ENCODE data around the gene CDH4.

DNA sequence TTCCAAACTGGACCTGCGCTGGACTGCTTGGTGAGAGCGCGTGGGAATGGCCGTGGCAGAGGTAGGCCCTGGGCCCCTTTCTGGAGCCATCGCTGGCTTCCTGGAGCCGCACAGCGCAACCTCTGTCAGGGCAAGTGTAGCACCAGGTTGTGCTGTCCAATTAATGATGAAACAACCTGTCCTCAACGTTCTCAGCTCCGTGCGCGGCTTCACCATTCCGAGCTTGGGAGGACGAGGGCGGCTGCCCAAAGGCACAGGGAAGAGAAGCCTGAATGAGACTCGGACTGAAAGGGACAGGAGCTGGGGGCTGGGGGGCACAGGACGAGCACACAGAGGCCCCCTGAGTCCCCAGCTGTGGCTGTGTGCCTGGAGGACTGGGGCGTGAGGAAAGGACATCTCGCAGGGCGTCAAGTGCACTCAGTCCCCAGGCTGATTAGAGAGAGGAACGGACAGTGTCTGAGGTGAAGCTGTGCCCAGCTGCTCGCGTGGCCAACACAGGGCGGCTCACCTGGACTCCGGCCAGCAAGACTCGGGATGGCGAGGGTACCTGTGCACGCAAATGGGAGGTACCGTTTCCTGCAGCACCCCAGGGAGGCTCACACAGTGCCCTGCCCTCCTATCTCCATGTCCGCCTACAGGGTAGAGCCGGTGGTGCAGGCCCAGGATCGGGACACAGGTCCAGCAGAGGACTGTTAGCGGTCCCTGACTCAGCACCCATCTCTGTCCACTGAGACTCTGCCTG is 410.3 kb downstream of the CDH4 start:
- TF ChIP-seq, protein P1, sequence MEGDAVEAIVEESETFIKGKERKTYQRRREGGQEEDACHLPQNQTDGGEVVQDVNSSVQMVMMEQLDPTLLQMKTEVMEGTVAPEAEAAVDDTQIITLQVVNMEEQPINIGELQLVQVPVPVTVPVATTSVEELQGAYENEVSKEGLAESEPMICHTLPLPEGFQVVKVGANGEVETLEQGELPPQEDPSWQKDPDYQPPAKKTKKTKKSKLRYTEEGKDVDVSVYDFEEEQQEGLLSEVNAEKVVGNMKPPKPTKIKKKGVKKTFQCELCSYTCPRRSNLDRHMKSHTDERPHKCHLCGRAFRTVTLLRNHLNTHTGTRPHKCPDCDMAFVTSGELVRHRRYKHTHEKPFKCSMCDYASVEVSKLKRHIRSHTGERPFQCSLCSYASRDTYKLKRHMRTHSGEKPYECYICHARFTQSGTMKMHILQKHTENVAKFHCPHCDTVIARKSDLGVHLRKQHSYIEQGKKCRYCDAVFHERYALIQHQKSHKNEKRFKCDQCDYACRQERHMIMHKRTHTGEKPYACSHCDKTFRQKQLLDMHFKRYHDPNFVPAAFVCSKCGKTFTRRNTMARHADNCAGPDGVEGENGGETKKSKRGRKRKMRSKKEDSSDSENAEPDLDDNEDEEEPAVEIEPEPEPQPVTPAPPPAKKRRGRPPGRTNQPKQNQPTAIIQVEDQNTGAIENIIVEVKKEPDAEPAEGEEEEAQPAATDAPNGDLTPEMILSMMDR (conservative IDR thresholded peaks at IDR 0.05): no peak; the same call in 1 of the 2 replicates
- TF ChIP-seq ZFX (IDR thresholded peaks at IDR 0.05): no peak

All from C4-2B (cell line).